Testis (tissue), 2 donors: ENCODE results near the gene NLN.

Experiments used
- POLR2A ChIP-seq: fragments of 450-650 bp; IDR thresholded peaks from one replicate; pipeline ENCODE4 v1.6.1; 2017; ENCODE audit warnings: antibody characterized with exemption, mild to moderate bottlenecking, moderate library complexity
- TF ChIP-seq, protein P1 (sequence below), 3 experiments: fragments of 450-650 bp in 2 of 3; fragments of 200-600 bp in 1 of 3; sonication (generic) in 1 of 3; IDR thresholded peaks; one replicate each; pipeline ENCODE4 v1.5.1; 2016 to 2019; ENCODE audit warnings: antibody characterized with exemption in 3 of 3, mild to moderate bottlenecking in 2 of 3, moderate library complexity in 1 of 3

GRCh38 chr5:65767565-65767964 lies 45.6 kb downstream of the NLN start:
- TF ChIP-seq, protein P1, sequence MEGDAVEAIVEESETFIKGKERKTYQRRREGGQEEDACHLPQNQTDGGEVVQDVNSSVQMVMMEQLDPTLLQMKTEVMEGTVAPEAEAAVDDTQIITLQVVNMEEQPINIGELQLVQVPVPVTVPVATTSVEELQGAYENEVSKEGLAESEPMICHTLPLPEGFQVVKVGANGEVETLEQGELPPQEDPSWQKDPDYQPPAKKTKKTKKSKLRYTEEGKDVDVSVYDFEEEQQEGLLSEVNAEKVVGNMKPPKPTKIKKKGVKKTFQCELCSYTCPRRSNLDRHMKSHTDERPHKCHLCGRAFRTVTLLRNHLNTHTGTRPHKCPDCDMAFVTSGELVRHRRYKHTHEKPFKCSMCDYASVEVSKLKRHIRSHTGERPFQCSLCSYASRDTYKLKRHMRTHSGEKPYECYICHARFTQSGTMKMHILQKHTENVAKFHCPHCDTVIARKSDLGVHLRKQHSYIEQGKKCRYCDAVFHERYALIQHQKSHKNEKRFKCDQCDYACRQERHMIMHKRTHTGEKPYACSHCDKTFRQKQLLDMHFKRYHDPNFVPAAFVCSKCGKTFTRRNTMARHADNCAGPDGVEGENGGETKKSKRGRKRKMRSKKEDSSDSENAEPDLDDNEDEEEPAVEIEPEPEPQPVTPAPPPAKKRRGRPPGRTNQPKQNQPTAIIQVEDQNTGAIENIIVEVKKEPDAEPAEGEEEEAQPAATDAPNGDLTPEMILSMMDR (IDR thresholded peaks at IDR 0.05): no peak
- TF ChIP-seq POLR2A: no peak
